NK-92 treated with Interleukin-12 subunit alpha and Interleukin-12 subunit beta, amount 100 ng/mL, for 24 hours (cell line): ENCODE measurements around the gene SENP3.

Experiments used
- DNase-seq: peaks from one replicate; lab custom pipeline; 2025; lab: John Stamatoyannopoulos, UW

SENP3 gene

DNA sequence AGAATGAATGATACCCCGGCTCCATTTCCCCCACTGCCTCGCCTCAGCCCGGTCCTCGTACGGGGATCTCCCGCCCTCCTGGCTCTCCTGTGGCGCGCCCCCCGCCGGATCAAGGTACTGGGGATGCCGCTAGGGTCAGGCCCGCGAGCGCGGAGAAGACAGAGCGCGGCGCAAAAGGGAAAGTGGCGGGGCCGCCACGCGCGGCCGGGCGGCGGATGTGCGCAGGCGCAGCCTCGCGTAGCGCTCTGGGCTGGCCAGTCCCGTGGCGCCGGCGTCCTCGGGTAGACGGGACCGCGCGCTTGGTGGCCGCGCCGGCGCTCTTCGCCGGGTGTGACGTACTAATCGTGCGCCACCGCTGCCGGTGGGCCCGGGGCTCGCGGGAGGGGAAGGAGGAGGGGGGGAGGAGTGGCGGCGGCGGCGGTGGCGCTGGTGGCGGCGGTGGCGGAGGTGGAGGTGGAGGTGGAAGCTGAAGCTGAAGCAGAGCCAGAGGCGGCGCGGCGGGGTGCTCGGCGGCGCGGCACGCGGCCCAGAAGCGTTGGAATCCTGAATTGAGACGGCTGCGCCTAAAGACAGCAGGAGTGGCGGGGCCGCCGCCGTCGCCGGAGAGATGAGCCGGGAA, at the start of gene SENP3:
Gene SENP3, plus strand, starts transcription at position 331 of the 619 bp plus-strand sequence. CDS start 1,158 bp downstream, outside the sequence.
- peak; percentile 66 for DNase-seq

DNA sequence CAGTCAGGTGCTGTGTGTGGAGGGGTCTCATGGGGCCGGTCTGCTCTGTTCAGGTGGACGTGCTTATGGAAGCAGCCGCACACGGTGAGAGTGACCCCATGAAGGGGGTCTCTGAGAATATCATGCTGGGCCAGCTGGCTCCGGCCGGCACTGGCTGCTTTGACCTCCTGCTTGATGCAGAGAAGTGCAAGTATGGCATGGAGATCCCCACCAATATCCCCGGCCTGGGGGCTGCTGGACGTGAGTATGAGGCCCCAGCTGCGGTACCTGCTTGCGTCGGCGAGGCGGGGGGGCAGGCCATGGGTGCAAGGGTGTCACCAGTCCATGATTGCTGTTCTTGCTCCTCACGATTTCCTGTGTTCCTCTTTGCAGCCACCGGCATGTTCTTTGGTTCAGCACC, 49.6 kb upstream of the SENP3 start:
- DNase-seq = no peak

DNA sequence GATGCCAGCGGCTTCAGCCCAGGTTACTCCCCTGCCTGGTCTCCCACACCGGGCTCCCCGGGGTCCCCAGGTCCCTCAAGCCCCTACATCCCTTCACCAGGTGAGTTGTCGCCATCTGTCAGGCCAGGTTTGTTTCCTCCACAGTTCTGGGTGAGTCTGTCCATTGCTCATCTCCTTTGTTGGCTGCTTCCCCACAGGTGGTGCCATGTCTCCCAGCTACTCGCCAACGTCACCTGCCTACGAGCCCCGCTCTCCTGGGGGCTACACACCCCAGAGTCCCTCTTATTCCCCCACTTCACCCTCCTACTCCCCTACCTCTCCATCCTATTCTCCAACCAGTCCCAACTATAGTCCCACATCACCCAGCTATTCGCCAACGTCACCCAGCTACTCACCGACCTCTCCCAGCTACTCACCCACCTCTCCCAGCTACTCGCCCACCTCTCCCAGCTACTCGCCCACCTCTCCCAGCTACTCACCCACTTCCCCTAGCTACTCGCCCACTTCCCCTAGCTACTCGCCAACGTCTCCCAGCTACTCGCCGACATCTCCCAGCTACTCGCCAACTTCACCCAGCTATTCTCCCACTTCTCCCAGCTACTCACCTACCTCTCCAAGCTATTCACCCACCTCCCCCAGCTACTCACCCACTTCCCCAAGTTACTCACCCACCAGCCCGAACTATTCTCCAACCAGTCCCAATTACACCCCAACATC, 48.7 kb upstream of the SENP3 start:
- DNase-seq = no peak

DNA sequence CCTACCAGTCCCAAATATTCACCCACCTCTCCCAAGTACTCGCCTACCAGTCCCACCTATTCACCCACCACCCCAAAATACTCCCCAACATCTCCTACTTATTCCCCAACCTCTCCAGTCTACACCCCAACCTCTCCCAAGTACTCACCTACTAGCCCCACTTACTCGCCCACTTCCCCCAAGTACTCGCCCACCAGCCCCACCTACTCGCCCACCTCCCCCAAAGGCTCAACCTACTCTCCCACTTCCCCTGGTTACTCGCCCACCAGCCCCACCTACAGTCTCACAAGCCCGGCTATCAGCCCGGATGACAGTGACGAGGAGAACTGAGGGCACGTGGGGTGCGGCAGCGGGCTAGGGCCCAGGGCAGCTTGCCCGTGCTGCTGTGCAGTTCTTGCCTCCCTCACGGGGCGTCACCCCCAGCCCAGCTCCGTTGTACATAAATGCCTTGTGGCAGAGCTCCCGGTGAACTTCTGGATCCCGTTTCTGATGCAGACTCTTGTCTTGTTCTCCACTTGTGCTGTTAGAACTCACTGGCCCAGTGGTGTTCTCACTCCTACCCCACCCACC, 47.8 kb upstream of the SENP3 start:
- DNase-seq = no peak

DNA sequence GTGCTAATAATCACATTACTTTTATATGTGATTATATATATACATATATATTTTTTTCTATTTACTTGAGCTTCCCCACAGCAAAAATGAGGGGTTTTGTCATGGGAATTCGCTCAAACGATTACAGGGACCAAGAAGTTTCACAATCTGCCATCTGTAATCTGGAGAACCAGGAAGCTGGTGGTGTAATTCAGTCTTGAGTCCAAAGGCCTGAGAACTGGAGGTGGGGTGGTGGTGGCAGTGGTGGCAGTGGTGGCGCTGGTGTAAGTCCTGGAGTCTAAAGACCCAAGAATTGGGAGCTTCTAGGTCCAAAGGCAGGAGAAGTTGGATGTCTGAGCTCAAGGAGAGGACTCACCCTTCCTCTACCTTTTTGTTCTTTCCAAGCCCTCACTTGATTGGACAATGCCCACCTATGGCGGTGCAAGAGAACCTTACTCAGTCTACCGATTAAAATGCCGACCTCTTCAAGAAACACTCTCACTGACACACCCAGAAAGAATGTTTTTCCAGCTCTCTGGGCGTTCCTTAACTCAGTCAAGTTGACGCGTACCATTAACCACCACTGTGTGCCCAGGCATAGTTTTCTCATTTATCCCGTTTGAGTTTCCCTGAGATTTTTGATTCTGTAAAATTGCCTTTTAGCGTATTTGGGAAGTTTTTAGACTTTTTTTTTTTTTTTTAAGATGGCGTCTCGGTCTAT, 45.7 kb upstream of the SENP3 start:
- DNase-seq = no peak

DNA sequence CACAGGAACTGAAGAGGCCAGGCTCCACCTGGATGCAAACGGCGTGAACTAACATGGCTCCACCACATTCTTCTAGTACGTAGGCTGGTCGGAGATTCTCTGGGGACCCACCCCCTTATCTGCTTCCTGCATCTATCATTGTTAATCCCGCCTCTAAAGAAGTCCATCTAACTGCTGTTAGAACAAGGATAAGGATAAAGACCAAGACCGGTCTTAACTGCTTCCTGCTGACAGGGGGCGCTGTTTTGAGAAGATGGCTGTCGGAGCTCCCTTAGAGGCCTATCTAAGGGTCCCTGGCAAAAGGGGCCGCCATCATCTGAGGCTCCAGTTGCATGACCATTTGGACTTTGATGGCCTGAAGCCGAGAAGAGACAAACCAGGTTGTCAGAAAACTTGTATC, 38.7 kb upstream of the SENP3 start:
- no peak for DNase-seq

DNA sequence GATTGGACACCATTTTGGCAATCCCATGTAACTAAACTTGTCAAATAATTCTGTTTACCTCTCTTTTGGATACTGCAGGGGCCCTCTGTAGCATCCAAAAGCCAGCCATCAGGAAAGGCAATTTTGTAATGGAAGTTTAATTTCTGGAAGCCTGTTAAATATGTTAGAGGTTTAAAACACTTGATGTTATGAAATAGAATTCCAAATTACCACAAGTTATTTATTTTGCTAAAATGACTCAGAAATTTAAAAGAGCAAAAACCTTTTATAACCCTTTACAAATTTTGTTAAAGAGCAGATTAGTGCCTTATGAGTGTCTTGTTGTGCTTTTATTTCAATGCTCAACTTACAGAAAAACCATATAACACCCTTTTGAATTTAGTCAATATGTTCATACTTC, 32.9 kb upstream of the SENP3 start:
- DNase-seq = no peak

DNA sequence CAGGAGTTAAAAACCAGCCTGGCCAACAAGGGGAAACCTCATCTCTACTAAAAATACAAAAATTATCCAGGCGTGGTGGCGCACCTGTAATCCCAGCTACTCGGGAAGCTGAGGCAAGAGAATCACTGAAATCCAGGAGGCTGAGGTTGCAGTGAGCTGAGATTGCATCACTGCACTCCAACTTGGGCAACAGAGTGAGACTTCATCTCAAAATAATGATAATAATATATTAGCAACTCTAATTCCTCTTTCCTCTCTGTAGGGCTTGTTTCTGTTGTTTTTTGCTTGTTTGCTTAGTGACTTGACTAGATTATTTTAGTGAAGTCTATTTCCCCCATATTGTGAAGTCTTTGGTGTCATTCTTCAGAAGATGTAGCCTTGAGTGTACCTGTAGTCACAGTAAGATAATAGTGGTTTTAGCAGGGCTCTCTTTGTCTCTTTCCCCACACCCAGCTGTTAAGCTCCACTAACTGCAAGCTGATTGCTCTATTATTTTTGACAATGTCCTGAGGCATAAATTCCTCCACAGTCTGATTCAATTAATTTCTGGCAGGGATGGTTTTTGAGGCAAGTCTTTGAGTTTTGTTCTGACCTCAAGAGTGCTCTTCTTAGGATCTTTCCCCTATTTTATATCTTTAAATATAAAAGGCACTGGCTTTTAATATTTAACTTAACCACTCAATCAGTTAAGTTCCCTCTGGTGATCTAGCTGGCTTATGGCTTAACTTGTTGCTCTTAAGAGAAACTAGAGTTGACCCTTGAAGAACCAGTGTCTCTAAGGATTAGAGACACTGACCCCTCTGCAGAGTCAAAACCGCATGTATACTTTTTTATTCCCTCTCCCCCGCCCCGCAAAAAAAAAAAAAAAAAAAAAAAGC, 31.5 kb upstream of the SENP3 start:
- no peak for DNase-seq

DNA sequence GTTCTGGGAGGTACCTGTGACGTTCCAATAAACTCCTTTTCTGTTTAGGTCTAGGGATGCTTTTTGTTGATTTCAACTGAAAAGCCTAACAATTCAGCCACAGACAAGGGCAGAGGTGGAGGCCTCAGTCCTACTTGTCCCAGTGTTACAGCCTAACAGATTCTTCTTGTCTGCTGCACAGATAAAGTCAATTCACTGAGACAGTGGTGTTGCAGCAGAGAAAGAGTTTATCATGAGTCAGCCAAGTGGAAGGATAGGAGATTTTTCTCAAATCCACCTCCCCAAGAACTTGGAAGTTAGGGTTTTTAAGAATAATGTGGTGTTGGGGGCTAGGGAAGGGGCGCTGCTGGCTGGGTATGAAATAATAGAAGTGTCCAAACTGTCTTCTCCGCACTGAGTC, 23.7 kb upstream of the SENP3 start:
- no peak for DNase-seq

DNA sequence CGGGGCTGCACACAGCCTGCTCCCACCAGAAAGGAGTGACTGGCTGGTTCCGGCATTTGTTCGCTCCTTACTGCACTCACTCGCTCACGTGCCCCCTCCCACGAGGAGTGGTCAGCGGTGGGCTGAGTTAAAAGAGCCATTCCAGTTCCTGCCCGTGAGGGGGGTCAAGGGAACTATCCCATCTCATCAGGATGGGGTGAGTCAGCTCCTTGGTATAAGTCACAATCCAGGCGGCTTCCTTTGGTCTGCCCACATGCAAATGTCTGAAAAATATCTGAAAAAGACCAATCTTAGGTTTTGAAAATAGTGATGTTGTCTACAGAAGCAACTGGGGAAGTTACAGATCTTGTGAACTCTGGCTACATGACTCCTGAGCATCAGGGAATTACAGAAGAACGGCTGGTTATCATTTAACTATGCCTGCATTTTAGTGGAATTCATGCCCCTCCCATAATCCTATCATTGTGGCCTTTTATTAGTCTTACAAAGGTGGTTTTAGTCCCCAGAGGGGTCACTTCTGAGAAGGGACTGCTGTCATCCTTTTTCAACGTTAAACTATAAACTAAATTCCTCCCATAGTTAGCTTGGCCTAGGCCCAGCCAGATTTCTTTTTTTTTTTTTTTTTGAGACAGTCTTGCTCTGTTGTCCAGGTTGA, 22.7 kb upstream of the SENP3 start:
- DNase-seq = no peak

DNA sequence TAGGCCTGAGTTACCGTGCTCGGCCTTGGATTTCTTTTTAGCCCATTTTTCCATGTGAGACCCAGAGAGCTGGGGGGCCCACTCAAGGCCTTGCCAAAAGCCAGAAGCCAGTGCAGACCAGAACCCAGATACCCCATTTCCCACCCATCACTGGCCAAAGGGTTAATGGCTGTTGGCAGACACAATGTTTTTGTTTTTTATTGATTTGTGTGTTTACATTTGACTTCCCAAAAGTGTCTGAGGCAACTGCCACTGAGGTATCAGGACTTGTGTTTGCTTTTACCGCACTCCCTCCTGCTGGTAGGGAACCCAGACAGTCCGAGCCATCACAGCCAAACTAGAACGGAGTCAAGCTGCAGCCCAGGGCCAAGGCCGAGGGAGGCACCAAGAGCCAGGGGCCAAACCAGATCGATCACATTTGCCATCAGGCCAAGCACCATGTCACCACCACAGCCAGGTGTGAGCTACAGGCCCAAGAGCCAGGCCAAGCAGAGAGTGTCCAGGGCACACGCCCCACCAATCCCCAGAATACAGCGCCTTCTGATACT, 20.6 kb upstream of the SENP3 start:
- no peak for DNase-seq

DNA sequence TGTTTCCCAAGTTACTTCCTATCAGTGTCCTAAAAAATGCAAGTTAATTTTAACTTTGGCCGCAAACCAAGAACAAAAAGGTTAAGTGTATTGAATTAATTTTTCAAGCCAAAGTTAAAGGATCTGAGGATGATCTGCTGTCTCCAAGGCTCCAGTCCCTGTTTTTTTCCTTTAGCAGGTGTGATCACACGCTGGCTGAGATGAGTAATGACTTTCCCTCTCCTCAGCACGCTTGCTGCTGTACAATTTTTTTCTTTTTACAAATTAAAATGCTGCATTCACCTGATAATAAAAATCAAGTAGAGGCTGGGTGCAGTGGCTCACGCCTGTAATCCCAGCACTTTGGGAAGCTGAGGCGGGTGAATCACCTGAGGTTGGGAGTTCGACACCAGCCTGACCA, 16.8 kb upstream of the SENP3 start:
- no peak for DNase-seq

DNA sequence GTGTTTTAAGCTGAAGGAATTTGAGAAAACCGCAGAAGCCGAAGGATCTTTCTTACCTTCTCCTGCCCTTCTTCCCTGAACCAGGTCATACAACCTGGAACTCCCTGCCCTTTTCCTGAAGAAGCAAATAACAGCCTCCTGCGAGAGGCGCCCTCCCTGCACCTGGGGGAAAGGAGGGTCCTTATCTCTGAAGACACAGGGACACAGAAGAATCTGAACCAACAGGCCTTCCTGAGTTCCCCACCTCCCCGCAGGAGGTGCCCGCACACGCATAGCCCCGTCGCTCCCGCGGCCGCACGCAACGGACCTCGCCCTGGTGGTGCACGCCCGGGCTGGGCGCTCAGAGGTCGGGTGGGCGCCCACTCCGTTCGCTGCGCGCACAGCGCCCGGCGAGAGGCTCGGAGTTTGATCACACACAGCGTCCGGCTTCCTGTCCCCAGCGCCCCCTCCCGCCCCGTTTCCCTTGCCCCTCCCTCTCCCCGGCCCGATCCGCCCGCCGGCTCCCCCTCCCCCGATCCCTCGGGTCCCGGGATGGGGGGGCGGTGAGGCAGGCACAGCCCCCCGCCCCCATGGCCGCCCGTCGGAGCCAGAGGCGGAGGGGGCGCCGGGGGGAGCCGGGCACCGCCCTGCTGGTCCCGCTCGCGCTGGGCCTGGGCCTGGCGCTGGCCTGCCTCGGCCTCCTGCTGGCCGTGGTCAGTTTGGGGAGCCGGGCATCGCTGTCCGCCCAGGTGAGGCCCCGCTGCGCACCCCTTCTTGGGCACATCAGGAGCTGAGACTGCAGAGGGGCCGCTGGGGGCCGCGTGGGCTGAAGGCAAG, 12.9 kb upstream of the SENP3 start, which contains the start of gene TNFSF12:
Gene TNFSF12, plus strand, starts transcription at position 474 of the 816 bp plus-strand sequence. Its CDS starts 96 bp downstream, at position 570.
- peak; percentile 3 for DNase-seq

DNA sequence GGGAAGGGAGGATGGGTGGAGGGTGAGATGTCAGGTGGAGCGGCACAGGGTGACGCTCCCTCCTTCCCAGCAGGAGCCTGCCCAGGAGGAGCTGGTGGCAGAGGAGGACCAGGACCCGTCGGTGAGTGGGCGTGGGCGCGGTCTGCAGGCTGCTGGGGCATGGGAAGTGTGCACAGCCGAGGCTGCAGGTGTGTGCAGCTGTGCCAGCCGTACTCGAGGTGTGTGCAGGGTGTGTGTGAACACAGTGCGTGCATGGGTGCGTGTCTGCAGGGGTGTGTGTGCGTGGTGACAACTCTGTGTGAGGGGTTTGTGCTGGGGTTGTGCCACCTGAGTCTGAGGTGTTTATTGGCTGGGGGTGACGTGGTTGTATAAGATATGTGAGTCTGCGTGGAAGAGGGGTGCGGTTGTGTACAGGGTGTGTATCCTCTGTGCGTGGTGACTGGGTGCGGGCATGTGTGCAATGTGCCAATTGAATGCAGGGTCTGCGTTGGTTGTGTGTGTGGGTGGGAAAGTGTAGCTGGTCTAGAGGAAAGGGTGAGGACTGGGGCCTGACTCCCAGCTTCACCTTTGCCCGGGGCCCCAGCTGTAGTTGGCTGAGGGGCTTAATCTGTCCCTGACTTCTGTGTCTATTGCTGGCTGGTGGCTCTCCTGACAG, 12.2 kb upstream of the SENP3 start:
- DNase-seq = no peak

DNA sequence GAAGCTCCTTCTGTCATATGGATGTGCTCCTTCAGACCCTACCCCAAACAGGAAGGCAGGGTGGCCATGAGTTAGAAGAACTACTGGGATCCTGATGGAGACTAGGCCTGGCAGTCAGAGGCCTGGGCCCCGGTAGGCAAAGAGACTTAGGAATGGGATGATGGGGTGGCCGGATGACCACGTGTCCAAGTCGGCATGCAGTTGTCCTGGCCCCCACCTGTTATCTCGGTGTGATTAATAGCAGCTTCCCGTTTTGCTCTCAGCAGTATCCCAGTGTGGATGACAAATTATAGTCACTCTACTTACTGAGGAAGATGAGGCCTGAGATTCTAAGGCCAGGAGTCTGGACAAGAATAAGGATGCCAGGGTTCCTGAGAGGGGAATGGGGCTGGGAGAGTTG, 11.4 kb upstream of the SENP3 start:
- no peak for DNase-seq

DNA sequence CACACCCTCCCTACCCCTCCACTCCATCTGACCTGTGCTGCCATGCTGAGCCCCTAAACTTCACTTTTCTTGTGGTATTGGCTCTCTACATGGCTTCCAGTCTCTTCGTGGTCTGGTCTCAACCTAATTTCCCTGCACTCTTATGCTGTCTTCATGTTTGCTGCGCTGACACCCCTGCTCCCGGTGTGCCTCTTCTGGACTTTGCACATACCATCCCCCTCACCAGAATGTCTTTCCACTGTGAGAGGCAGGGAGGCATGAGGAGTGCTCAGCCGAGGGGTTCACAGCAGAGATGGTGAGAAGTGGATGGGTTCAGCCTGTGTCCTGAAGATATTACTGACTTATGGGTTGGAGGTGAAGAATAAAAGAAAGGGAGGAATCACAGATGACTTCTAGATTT, 10.3 kb upstream of the SENP3 start:
- DNase-seq = no peak

DNA sequence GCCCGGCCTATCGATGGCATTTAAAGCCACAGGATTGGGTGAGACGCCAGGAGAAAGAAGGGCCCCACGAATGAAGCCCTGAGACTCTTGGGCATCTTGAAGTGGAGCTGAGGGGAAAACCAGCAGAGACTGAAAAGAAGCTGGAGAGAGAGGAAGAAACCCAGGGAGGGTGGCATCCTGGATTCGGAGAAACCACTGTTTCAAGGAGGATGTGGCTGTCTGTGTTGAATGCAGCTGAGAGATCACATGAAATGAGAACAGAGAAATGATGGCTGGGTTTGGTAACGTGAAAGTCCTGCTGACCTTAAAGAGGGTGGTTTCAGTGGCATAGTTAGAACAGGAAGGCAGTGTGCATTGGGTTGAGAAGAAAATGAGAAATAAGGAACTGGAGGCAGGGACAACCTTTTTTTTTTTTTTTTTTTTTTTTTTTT, 9.1 kb upstream of the SENP3 start:
- DNase-seq = no peak

DNA sequence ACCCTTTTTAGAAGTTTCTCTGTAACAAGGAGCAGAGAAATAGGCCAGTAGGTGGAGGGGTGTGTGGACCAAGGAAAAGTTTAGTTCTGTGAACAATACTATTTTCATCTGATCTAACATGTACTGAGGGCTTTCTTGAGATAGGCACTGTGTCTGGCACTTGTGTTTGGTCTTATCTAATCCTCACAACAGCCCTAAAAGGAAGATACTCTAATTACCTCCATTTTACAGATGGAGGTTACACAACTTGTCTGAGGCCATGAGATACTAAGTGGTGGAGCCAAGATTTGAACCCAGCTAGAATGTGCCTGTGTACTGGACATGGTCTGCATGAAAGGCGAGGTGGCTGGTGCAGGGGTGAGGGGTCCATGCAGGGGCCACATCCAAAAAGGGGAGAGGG, 8.4 kb upstream of the SENP3 start:
- DNase-seq = no peak

DNA sequence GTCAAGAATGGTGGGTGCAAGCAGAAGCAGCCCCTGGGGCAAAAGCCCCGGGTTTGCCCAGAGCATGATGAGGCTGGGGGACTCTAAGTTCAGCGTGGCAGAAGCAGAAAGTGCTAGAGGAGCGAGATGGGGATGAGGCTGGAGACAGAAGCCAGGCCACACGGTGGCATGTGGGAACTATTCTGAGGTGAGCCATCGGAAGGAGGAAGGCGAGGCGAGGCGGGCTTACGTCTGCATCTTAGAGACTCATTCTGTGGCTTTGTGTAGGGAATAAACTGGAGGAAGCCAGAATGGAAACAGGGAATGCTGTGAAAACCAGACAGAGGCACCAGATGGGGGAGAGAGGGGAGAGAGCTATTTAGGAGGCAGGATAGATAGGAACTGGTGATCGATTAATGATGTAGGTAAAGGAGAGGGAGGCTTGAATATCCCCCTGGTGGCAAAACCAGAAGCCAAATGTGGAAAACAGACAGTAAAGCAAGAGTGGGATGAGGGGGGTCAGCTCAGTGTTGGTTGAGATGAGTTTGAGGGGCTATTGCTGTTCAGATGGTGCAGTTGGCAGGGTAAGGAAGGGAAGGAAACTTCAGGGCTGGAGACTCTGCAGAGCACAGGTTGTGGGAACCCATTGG, 6.3 kb upstream of the SENP3 start:
- no peak for DNase-seq
